HG02678 (cell line): Measurements from ENCODE around the gene MATN1.
"Not testable (repeated sequence)": the region's sequence is repeated elsewhere in the genome, so short reads cannot be mapped to it uniquely, and the experiment has no call there.

ENCODE experiments used
- ATAC-seq: cut with Tn5 transposase; IDR thresholded peaks from one replicate; pipeline ENCODE4 v1.9.1; 2021; ENCODE audit warnings: mild to moderate bottlenecking, moderate library complexity; ENCODE audit not compliant: unreplicated experiment

MATN1 gene, protein sequence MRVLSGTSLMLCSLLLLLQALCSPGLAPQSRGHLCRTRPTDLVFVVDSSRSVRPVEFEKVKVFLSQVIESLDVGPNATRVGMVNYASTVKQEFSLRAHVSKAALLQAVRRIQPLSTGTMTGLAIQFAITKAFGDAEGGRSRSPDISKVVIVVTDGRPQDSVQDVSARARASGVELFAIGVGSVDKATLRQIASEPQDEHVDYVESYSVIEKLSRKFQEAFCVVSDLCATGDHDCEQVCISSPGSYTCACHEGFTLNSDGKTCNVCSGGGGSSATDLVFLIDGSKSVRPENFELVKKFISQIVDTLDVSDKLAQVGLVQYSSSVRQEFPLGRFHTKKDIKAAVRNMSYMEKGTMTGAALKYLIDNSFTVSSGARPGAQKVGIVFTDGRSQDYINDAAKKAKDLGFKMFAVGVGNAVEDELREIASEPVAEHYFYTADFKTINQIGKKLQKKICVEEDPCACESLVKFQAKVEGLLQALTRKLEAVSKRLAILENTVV

DNA sequence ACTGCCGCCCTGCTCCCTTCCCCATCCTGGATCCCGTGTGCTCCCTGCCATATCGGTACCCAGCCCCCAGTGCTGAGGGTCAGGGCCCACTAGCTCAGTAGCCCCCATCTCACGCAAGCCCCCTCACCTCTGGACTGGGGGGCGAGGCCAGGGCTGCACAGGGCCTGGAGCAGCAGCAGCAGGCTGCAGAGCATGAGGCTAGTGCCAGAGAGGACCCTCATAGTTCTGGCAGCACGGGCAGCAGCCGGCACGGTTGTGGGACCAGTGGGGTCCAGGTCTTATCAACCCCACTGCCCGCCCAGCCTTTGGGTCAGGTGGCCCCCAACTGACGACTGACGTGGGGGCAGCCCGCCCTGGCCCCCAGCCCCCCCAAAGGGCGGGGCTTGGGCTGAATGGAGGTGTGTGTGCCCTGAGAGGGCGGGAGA is at the start of gene MATN1:
TSS of gene MATN1 (minus strand) at position 255 of the 425 bp plus-strand sequence. CDS start at position 221, 34 bp downstream.
- no peak for ATAC-seq

DNA sequence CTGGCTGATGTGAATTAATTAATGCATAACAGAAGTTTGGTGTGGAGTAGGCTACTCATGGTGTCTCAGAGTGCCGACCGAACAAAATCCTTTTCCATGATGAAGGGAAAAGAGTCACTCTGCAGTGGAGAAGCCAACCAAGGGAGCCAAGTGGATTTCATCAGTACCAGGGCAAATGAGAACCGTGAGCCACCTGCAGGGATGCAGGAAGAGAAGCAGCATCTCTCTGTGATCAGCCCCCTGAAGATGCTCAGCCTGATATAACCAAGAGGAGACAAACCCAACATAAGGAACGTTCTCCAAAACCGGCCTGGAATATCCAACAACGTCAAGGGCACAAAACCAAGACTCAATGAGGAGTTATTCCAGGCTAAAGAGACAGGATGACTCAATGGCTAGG is 47.6 kb upstream of the MATN1 start:
- ATAC-seq: no peak

DNA sequence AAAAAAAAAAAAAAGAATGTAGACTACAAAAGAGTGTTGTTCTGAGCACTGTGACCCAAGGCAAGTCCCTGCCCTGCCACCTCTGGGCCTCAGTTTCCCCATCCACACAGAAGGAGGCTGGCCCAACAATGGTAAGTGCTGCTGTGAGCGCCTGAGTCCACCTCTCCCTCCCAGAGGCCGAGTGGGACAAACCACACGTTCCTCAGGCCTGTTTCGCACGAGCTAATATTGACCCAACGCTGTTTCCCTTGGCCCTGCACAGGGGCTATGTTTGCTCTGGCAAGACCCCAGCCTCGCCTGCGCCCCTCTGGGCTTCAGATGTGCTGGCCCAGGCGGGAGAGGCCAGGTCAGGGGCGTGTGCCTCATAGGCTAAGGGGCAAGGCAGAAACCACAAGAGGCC is 46.8 kb upstream of the MATN1 start:
- no peak for ATAC-seq

DNA sequence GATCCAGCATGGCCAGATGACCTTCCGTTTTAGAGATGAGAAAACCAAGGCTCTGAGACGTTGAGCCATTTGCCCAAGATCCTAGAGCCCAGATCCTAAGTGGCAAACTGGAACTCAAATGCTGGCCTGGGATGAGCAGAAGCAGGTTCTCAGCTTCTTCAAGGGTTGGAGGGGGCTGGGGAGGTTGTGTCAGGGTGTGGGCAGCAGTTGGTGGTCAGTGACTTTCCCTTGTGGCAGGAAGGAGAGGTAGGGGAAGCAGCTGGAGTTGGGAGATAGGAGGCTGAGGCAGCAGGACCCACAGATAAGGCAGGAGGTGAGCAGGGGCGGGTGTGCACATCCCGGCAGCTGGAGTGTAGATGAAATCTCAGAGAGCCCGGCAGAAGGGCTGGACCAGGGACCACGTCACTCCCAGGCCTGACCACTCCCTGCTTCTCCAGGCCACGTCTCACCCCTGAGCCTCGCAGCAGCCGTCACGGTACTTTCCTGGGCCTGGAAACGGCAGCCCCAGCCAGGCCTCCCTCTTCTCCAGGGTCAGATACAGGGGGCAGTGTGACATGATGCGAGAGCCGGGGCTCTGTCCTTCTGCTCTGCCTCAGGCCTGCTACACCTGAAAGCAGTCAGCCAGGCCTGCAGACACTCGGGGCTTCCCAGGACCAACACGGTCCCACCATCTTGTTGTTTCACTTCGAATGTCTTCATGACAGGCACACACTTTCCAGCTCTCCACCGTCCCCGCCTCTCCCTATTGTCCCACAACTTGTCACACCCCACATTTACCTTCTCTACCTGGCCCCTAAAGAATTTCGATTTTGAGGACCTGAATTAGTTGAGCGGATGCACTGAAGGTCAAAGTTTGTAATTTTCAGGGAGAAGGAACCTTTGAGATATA is 45.7 kb upstream of the MATN1 start:
- no peak for ATAC-seq

DNA sequence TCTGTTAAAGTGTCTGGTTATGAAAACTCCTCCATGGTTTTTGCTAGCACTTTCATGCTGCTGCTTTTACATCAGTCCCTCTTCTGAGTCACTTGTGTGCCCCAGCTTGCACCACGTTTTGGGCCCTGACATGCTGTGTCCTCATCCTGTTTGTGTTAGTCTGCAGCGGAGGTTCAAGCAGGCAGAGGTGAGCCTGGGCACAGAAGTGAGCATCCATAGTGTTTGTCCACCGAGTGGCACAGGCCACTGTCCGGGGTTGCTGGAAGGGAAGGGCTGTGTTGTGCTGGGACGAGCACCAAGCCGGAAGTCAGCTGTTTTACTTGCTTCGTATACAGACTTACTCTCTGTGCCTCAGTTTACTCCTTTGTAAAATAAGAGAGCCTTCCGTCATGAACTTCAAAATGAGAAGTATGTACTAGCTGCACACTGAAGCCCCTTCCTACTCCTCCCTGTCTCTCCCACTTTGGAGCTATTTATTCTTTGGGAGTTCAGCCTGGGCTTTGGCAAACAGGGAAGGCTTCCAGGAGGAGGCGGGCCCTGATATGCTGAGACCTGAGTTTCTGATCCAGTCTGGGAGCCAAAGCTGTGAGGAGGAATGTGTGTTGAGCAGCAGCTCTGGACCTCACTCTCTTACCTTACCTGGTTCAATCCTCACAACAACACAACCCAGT is 44.9 kb upstream of the MATN1 start:
- ATAC-seq: no peak

DNA sequence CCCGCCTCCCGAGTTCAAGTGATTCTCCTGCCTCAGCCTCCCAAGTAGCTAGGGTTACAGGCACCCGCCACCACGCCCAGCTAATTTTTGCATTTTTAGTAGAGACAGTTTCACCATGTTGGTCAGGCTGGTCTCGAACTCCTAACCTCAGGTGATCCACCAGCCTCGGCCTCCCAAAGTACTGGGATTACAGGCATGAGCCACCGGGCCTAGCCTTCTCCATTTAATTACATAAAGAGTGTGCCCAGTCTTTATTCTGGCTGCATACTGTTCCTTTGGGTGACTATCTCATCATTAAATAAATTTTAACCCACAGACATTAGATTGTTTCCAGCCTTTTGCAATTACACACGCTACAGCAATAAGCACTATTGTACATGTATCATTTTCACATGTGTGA is 43.6 kb upstream of the MATN1 start:
- ATAC-seq: not testable (repeated sequence)

DNA sequence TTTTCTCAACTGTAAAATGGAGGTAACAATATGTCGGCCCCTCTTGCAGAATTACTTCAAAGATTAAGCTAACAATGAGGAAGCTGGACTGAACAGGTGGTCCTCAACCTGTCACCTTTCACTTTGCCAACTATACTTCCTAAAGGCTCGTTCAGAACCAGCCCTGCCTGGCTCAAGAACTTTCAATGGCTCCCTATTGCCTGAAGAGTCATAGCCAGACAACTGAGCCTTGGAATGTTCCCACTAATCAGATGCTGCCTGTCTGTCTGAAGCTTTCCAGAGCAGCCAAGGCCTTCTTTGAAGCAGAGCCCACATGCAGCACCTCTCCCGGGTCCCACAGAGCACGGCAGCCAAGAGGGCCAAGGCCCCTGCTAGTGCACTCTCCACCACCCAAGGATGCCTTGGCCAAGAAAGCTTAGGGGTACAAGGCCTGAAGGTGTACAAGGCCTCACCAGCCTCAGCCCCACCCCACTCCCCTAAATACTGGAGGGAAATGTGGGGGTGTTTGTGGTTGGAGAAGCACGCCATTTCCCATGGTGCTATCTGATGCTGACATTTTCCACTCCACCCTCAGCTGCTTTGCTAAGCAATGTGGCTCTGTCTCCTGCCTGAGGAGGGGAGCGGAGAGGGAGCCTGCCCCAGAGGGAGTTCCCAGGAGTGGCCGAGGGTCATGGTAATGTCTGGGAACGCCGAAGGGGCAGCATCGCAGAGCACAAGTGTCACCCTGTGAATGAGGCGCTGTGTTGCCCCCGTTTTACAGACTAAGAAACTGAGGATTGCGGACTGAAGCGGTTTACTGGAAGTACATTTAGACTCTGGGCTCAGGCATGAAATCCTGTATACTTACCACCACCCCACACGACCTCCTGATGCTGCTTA is 42.4 kb upstream of the MATN1 start:
- ATAC-seq: no peak

DNA sequence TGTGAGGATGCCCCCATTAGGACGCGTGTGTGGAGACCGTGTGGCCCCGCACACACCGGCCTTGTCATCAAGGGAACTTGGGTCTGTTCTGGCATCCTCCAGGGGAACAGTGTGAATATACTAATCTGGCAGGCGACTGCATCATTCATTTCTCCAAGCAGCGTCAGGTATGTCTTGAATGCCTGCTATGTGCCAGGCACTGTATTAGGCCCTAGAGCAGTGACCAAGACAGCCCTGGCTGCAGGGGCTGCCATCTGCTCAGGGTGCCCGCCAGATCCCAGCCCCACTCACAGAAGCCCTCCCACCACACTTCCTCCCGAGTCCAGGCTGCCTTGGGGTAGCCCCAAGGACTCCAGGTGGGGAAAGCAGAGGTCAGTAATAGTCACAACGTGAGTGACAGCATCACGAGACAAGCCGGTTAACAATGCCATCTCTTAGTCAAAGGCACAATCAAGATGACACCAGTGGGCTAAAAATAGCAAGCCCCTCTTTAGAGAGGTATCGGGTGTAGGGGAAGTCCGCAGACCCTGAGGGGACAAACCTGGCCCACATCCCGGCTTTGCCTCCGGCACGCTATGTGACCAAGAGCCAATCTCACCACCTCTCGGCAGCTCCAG is 41.7 kb upstream of the MATN1 start:
- peak; percentile 48 for ATAC-seq

DNA sequence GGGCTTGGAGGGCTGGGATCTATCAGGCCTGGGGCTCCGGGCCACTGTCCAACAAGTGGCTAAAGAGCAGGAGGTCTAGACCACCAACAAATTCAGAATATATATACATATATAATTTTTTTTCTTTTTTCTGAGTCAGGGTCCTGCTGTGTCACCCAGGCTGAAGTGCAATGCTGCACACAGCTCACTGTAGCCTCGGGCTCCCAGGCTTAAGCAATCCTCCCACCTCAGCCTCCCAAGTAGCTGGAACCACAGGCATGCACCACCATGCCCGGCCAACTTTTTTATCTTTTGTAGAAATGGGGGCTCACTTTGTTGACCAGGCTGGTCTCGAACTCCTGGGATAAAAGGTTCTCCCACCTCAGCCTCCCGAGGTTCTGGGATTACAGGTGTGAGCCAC is 41.0 kb upstream of the MATN1 start:
- no peak for ATAC-seq

DNA sequence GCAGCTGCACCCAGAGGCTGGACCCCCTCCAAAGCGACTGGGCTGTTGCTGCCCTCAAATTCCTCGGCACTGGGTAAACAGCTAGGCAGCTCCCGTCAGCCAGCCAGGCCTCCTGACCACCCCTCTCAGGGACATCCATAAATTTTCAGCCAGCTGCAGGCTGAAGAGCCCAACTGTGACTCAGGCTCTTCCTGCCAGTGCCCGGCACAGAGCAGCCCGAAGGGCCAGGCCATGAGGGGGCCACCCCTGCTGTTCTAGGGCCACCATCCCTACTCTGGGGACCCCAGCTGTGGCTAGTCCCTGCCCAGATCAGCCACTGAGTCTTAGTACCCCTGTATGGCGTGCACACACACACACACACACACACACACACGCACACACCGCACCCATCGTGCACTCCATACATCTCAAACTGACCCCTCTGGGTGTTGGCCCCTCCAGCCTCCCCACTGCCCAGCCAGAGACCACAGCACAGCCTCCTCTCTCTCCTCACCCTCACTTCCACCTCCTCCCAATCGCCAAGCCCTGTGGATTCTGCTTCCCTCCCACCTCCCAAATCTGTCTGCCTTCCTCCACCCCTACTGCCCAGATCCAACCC is 40.4 kb upstream of the MATN1 start:
- ATAC-seq: no peak

DNA sequence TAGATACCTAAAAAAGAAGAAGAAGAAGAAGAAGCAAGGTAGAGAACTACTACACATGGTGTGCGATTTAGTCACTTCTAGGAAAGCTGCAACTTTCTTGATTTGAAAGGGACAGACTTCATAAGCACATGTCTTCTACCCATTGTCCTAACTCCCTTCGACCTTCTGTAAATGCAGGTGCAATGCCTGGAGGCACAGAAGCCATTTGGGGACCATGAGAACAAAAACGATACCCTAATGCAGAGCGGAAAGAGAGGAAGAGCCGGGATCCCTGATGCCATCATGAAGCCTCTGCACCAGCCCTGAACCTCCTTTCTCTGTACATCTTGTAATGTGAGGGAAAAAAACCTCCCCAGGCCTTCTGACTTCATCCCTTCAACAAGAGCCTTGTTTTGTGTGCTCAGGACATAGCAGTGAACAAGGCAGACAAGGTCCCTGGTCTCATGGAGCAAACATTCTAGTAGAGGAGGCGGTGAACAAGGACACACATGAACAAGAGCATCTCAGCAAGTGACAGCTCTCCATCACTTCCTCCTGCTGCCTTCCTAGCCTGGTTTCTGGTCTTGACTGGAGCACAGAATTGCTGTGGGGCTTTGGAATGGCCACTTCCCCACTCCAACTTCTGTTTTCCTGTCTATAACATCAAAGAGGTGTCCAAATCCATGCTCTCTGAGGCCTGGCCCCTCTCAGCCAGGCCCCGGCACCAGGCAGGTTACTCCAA is 39.7 kb upstream of the MATN1 start:
- no peak for ATAC-seq

DNA sequence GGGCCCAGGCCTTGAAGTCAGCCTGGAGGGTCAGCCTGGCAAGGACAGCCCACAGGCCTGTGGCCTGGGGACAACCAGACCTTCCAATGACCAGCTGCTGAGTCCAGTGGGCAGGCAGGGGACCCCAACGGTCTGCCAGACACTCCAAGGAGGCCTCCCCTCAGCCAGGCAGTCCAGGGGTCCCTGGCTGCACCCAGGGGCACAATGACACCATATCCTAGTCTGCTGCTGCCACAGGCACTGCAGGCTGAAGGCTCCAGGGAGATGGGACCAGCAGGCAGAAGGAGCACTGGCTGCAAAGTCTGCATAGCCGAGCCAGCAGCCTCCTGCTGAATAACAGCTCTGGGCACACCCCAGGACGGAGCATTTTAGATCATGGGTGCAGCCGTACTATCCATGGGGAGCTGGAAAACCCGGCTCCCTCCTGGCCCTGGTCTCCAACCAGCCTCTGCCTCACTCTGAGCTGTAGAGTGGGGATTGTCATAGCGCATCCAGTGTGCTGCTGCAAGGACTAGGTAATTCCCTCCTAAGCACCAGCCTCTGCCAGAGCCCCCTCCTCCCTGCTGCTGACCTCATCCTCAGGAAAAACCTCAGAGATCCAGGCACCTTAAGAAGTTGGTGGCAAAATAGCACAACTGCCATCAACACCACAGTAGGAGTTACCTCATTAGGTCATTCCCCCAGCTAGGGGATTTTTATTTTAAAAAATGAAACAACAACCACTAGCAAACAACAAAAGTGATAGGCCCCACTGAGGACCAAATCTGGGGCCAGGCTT is 39.0 kb upstream of the MATN1 start:
- ATAC-seq: no peak

DNA sequence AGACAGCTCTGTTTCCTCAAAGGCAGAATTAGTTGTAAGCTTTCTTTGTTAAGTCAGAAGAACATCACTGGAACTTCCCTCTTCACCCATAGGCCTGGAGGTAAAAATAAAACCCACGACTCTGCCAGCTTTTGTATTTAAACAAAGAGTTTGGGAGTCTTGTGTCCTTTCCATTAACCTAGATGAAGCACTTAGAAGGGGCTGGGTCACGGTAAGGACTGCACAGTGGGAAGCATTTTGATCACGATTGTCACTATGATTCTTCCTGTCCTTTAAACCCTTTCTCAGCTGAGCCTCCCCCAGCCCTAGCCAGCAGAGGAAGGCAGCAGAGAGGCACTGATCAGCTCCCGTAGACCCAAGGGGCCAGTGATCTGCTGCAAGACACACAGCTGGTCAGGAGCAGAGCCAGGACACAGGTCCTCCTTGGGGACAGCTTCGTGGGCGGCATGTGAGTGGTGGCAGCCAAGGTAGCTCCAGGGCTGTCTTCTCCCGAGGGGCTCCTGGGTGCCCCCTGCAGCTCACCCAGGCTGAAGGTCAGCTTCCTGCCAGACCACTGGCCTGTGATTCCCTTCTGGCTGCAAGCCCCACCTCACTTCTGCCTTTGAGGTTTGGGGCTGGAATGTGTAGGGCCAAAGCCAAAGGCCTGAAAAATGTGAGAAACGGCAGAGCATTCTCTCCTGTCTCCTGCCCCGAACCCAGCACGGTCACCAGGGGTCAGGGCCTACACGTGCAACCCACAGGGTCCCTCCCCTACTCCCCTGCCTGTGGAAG is 38.2 kb upstream of the MATN1 start:
- ATAC-seq: no peak

DNA sequence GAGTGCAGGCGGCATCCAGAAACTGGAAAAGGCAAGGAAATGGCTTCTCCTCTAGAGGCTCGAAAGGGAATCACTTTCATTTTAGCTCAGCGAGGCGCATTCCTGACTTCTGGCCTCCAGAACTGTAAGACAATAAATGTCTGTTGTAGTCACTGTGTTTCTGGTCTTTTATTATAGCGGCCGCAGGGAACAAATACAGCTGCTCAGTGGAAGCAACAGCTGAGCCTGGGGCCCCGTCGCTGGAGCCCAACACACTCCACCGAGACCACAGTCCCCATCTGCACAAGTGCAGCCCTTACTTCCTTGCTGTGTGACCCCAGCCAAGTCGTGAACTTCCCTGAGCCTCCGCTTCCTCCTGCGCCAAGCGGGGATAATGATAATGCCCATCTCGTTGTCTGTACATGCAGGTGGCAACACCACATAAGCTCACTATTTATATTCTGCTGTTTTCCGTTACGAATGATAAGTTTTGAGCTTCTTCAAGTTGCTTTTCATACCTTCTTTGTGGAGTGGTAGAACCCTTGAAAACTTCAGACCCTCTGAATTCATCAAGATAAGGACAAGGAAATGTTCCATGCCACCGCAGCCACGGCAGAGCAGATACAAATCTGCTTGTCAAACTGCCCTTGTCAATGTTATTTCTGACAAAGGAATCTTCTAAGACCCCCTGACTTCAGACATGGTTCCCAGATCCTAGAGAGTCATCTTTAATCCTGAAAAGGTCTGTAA is 37.4 kb upstream of the MATN1 start:
- no peak for ATAC-seq

DNA sequence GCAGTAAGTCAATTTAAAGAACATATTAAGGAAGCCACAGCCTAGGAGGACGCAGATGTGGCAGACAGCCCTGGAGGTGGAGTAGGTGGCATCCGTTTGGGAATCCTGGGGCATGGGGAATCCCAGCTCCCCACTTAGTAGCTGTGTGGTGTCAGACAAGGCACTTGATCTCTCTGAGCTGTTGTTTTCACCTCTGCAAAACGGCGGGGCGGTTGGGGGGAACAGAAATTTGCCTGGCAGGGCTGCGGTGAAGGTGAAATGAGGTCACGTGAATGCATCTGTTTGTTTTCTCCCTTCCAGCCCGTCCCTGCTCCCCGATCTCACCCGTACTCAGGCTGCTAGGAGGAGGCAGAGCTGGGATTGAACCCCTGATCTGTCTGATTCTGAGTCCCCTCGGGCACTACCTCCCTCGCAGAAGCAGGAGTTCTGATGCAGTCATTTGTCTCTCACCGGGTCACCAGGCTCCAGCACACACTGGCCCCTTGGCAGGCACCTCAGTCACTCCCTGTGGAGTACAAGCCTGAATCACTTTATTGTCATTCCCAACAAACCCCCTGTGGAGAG is 36.4 kb upstream of the MATN1 start:
- no peak for ATAC-seq

DNA sequence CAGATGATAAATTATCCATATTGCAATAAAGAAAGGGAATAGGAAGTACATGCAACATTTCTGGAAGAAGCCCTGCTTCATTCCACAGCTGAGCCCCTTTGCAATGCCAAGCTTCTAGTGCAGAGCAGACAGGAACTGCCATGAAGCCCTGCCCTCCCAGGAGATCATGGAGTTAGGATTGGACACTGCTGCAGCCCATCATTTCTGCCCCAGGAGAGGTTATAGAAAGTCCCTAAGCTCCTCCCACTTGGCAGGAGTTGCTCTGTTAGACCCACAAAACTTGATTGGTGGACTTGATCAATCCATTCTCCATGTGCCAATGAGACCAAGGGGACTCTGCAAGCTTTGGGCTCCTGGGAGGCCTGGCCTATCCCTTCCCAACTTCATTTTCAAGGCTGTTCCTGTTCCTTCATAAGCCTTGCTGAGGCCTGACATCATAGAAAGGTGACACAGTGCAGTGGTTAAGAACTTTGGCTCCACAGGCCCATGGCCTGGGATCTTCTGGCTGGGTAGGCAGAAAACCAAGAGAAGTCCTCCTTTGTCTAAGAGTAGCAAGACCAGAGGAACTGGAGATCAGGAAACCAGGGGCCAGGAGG is 35.5 kb upstream of the MATN1 start:
- no peak for ATAC-seq
